Left colon (tissue), 2 donors: ENCODE results near the gene SNX4. TPM values are rescaled to one million over a fixed set of nuclear protein-coding genes. Genes with fewer than 3 reads are reported as not detected.
"Not testable (repeated sequence)": the region's sequence is repeated elsewhere in the genome, so short reads cannot be mapped to it uniquely, and the experiment has no call there.

Source experiments
- ATAC-seq: fragments of 200-7000 bp; cut with Tn5 transposase; one replicate; pipeline ENCODE4 v1.9.1; 2020; ENCODE audit warnings: mild to moderate bottlenecking, moderate library complexity
- DNase-seq, 2 donors: peaks; one replicate each; pipeline ENCODE4 v3.0.0-alpha.2; 2020
- intact Hi-C, 2 donors: fragments of 100-400 bp; cut with DNase I in 1 of 2; cut with micrococcal nuclease in 1 of 2; formaldehyde crosslinking; loops; one replicate each; pipeline versions ENCODE4 v1.11.2 to v1.14.0; 2022; cut with DNase I, micrococcal nuclease
- long read RNA-seq: library from polyadenylated mRNA; unstranded; transcript quantifications from one replicate; pipeline ENCODE4 v2.0.0, GENCODE V29; 2021
- total RNA-seq, 2 donors: library from RNA; stranded (reverse); fragmentation: NEBNext Ultra II Directional; extraction: Animal tissue kit (Norgen Biotek cat#: 25700); gene quantifications; one replicate each; pipeline ENCODE4 v1.2.1, GENCODE V29; 2021
- donor health status: DM: no; HTN: no; CAD: no.
- donor health status: DM: yes; HTN: yes; CAD: no.

The SNX4 gene
- total RNA-seq, result 10 to 100 TPM; 53.2 to 56.6 TPM
- long read RNA-seq, transcript SNX4-201 (14 exons, 2,513 nt), result major isoform, 219 of 252 reads
- long read RNA-seq, partial matches to known transcripts, result 3 of 252 reads
- long read RNA-seq, other reads (novel, unspliced or antisense), result 30 of 252 reads

DNA sequence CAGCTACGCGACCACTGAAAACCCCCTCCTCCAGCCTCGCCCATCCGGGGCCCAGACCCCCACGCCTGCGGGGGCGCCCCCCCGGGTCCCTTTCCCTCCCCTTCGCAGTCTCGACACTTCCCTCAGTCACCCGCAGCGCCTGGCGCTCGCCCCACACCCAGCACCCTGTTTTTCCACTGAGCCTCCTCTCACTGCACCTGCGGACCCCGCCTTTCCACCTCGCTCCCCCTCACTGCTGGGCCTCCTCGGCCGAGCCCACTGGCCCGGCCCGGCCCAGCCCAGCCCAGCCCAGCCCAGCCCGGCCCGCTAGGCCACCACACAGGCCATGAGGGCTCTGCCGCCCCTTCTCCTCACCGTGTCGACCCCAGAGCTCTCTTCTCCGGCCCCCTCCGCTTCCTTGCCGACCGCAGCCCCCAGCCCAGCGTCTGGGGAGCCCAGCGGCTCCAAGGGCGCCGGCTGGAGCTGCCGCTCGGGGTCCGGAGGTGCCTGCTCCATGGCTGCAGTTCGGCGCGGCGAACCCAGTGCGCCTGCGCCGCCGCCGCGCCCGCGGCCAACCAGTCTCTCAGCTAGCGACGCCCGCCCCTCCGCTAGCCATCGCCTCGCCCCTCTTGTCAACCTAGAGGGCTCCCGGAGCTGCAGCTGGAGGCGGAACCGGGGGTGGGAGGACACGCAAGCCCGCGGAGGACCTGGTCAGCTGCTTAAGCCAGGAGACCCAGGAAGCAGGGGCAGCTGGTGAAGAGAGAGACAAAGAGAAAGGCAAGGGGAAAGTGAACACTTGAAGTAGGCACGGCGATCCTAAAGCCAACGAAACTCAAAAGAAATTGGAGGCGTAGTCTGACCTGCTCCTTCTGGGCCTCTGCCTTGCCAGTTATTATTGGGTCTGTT is at the start of gene SNX4:
TSS of gene SNX4 (minus strand) at position 525 of the 885 bp plus-strand sequence. CDS start at position 495, 30 bp downstream.
- DNase-seq (peak; percentile 93 to 97), ATAC-seq (peak; percentile 97)
- intact Hi-C loops, result no loop called here

DNA sequence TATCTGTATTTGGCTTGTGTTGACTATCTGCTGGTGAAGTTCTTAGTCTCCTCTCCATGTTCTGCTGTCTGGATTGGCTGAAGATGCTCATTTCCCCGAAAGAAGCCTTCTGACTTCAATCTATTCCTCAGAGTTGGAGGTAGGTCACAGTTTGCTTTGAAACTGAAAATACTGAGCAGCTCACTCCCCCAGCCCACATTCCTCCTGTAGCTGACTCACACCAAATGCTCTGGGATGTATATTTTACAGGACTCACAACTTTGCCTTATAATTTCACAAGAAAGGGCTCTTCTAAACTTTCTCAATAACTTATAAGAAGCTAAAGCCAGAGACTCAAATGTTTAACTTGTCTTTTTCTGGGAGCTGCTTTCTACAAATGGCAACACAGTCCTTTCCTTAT is 36.3 kb upstream of the SNX4 start:
- DNase-seq, result no peak
- no peak for ATAC-seq
- intact Hi-C loops, result no loop called here

DNA sequence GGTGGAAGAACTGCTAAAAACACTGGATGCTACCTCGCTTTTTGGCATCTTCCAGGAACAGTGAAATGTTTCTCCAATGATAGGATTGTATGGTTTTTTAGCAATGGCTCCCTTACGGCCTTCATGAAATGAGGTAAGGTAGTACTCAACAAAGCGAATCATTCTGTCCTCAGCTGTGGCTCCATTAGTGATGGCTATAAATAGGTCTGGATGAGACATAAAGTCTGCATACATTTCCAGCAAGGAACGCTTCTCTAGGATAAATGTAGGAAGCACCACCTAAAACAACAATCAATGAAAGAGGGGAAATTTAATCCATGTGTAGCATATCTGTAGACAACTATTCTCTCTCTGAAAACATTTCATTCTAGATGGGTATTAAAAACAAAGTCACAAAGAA is 32.4 kb upstream of the SNX4 start:
- intact Hi-C loops, result no loop called here
- DNase-seq (no peak), ATAC-seq (no peak)

DNA sequence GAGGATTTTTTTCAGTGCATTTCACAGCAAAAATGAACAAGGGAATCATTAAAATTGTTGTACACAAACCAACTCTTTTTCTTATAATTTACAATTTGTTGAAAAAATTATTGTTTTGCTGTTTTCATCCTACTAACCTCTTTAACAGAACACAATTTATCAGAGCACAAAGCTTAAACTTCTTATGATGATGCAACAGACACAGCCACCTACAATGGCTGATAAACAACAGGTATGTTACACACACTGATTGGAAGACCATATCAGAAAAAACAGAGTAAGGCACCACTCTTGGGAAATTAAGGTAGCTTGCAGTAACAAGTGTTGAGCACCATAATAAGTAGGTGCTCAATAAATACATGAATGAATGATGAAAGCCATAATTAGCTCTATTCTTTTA is 8.9 kb upstream of the SNX4 start:
- intact Hi-C loops, result no loop called here

DNA sequence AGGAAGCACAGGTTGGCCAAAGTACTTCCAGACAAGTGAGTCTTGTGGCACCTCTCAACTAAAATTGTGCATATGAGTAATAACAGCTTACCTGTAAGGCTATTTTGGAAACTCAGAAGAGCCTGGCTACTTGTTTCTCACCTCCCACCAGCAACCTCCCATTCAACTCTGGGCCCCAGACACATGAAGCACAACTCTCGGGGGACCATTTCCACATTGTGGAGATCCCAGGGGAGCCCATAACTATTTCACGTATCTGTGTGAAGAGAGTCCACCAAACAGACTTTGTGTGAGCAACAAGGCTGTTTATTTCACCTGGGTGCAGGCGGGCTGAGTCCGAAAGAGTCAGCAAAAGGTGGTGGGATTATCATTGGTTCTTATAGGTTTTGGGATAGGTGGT is 5.2 kb upstream of the SNX4 start:
- ATAC-seq (no peak), DNase-seq (no peak)
- intact Hi-C loops, result no loop called here

More for the DNA sequence above, 8.9 kb upstream of the SNX4 start:
- ATAC-seq, result no peak
- DNase-seq, result no peak

DNA sequence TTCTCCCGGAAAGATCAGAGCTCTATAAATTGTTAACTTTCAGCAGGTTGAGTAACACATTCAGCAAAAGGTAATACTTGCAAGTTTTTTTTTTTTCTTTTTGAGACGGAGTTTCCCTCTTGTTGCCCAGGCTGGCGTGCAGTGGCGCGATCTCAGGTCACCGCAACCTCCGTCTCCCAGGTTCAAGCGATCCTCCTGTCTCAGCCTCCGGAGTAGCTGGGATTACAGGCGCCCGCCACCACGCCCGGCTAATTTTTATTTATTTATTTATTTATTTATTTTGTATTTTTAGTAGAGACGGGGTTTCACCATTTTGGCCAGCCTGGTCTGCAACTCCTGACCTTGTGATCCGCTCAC is 539 bp upstream of the SNX4 start:
- DNase-seq, ATAC-seq, intact Hi-C loops: not testable (repeated sequence)

DNA sequence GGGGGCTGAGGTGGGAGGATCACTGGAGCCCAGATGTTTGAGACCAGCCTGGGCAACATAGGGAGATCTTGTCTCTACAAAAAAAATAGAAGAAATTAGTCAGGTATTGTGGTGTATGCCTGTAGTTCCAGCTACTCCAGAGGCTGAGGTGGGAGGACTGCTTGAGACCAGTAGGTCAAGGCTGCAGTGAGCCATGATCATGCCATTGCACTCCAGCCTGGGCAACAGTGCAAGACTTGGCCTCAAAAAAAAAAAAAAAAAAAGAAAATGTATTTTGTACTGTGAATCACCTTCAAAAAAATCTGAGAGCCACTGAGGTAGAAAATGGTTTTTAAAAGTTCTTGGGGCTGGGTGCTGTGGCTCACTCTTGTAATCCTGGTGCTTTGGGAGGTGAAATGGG is 4.6 kb downstream of the SNX4 start:
- no peak for ATAC-seq
- no peak for DNase-seq
- intact Hi-C loops, result no loop called here

DNA sequence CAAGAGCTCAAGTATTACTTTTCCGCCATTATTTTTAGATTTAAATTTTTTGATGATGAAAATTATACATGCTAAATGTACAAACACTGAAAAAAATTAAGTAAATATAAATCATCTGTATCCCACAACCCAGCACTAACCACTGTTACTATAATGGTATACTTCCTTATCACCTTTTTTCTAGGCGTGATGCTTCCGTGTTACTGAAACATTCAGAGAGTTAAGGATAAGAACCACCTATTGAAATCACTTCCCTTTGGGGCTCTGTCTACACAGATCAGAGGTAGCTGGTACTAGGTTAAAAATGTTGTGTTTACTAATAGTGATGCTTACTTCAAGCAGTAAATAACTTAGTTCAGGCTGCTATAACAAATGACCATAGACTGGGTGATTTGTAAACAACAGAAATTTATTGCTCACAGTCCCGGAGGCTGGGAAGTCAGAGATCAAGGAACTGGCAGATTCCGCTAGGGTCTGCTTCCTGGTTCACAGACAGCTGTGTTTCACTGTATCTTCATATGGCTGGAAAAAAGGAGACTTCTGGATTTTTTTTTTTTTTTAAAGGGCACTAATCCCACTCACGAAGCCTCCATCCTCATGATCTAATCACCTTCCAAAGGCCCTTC is 6.4 kb downstream of the SNX4 start:
- peak; percentile 91 for ATAC-seq
- DNase-seq, result peak in 1 of 2 donors; percentile 44
- intact Hi-C loops, result no loop called here

DNA sequence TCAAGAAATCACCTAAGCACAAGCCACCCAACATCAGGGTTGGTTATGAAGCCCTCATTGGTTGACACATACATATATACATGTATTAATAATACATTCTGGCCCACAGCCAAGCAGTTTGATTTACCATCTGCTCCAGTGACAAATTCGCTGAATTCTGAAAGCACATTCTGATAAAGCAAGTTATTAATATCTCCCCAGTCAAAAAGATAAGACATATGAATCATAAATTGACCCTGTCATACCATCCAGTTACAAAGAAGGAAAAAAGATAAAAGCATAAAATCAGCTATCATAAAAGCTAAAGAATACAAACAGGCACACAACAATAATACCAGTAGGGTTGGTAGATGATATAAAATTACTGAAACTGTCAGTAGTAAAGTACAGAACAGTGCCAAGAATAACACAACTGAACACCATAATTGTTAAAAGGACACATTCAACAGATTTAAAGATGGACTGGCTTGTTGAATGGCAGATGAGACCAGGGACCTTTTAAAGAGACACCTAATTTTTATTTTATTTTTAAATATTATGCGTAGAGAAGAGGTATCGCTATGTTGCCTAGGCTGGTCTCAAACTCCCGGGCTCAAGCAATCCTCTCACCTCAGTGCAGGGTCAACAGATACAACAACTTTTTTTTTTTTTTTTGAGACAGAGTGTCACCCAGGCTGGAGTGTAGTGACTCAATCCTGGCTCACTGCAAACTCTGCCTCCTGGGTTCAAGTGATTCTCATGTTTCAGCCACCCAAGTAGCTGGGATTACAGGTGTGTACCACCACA is 7.7 kb downstream of the SNX4 start:
- intact Hi-C loops, result no loop called here
- DNase-seq (no peak), ATAC-seq (no peak)

DNA sequence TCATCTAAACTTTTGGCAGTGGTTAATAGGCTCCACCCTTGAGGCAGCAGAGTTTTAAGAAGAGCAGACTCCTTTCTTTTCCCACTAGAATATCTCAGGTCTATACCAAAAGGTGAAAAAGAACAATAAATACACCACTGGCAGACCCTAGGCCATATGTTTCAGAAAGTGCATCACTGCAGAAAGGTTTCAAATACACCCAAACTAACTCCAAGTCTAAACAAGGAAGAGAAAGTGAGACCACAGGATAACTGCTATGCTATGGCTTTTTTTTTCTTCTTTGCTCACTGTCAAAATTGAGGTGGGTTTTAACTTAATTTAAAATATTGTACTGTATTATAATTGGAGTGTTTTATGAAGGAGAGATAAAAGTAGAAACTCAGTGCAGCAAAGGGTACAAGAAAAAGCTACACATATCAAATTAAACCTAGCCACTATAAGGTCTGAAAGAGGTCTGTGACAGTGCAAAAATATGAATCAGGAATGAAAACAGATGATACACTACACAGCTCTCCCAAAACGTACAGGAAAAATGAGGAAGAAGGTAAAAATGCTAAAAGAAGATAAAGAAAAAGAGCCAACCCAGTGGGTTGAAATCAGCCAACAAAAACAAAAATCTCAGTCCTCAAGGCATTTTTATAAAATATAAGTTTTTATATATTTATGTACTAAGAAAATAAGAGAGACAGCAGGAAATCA is 8.4 kb downstream of the SNX4 start:
- ATAC-seq, result no peak
- DNase-seq, result no peak
- intact Hi-C loops, result no loop called here

DNA sequence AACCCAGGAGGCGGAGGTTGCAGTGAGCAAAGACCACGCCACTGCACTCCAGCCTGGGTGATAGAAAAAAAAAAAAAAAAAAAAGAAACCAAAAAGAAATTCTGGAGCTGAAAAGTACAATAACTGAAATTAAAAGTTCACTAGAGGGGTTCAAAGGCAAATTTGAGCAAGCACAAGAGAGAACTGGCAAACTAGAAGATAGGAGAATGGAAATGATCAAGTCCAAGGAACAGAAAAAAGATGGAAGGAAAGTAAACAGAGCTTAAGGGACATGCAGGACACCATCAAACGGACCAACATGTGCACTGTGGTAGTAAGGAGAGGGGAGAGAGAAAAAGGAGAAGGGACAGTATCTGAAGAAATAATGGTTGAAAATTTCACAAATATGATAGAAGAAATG is 12.9 kb downstream of the SNX4 start:
- intact Hi-C loops, result no loop called here
- ATAC-seq, result no peak
- no peak for DNase-seq

DNA sequence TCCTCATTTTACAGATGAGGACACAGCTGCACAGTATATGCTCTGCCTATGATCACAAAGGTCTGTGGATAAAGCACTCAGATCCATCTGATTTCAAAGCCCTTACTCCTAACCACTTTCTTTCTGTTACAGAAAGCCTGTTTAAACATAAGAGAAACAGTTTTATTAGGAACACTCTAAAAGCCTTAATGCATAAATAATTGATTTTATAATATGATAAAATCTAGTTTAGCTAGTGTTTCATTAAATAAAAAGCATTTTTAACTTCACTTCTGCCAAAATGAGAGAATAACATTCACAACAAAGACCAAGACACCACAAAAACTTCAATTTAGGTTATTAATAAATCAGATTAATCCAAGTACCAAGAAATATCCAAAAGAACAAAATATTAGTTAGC is 21.4 kb downstream of the SNX4 start:
- intact Hi-C loops, result no loop called here
- DNase-seq, result no peak
- no peak for ATAC-seq

DNA sequence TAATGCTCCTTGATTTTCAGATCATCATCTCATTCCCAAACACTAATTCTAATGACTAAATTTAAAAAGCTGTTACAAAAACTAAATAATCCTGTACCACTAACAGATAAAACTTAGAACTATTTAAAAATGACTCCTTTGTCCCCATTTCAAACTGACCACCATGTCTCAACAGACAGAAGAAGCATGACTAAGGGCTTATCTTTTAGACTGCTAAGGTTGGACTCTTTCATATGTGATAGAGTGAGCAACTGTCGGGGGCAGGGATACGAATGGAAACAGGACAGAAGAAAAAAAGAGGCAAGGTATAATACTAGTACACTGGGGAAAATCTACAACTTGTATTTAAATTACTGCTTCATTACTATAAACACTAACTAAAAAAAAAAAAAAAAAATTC is 23.3 kb downstream of the SNX4 start:
- ATAC-seq, result no peak
- DNase-seq, result no peak
- intact Hi-C loops, result no loop called here

DNA sequence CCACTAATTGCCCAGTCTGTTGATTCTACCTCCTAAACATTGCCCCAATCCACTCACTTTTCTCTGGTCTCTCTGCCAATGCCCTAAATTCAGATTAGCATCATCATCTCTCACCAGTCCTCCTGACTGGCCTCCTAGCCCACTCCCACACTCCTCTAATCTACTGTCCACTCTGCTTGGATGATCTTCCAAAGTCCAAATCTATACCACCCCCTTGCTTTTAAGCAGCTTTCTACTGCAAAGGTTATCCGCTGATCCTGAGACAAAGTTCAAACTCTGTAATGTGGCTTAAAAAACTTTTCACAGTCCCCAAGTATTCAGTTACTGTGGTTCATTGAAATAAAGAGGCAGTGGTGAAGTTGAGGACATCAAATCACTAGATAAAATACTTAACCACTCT is 37.6 kb downstream of the SNX4 start:
- ATAC-seq (no peak), DNase-seq (no peak)
- intact Hi-C loops, result no loop called here

DNA sequence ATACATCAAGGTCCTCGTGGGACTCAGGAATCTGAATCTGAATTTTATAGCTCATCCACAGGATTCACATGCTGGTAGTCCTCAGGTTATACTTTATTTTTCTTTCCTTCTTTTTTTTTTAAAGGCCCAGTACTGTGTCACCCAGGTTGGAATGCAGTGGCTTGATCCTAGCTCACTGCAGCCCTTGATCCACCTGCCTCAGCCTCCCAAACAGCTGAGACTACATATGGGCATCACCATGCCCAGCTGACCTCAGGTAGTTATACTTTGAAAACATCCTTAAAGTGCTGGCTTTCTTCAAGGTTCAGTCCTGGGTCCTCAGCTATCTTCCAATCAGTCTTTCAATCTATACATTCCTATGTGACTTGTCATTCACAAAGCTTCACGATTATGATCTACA is 38.2 kb downstream of the SNX4 start:
- ATAC-seq (no peak), DNase-seq (no peak)
- intact Hi-C loops, result no loop called here

DNA sequence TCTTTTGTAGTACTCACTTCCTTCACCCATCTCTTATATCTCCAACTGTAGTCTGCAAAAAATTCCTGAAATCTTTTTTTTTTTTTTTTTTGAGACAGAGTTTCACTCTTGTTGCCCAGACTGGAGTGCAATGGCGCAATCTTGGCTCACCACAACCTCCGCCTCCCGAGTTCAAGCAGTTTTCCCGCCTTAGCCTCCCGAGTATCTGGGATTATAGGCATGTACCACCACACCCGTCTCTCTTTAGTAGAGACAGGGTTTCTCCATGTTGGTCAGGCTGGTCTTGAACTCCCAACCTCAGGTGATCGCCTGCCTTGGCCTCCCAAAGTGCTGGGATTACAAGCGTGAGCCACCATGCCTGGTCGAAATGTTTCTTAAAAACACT is 38.6 kb downstream of the SNX4 start:
- ATAC-seq, result not testable (repeated sequence)

DNA sequence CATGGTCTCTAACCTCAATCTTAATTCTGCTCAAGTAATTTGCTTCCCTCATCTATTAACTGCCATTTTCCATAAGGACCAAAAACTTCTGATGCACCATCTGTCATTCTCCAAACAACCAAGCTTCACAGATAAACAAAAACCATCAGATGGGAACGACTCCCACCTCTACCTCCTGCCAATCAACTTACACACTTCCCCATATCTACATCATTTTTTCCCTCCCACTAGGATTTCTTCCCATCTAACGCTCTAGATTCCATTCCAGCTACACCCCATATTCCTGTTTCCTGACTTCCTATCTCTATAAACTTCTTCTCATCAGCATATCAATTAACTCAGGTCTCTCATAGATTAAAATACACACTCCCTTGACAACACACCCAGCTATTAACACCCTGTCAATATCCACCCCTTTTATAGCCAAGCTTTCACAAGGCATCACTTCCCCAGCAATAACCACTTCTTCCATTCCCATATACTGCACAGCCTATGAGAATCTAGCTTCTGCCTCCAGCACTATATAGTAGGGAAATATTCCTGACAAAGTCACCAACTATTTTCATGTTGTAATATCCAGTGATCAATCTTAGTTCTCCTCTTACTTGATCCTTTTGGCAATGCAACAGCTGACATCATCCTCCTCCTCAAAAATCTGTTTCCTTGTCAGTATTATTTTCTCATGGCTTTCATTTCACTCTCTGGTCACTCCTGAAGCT is 39.2 kb downstream of the SNX4 start:
- ATAC-seq (peak; percentile 93), DNase-seq (no peak)
- intact Hi-C loops, result no loop called here

More for the DNA sequence above, 38.6 kb downstream of the SNX4 start:
- DNase-seq, intact Hi-C loops: not testable (repeated sequence)

DNA sequence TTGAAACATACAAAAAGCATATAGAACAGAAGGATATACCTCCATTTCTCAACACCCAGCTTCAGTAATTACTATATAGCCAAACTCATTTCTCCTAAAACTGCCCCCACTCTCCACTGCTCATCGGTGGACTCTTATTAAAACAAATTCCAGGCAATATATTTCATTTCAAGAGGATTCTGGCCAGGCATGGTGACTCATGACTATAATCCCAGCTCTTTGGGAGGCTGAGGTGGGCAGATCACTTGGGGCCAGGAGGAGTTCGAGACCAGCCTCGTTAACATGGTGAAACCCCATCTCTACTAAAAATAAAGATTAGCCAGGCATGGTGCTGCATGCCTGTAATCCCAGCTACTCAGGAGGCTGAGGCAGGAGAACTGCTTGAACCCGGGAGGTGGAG is 40.9 kb downstream of the SNX4 start:
- intact Hi-C loops, result no loop called here
- ATAC-seq (no peak), DNase-seq (no peak)
